Spleen (tissue), 7 donors: ENCODE results near the gene BCL10.

Experiments used
- POLR2A ChIP-seq, 3 donors: fragments of 450-650 bp; IDR thresholded peaks; one replicate each; pipeline ENCODE4 v1.5.1; 2017; ENCODE audit warnings: antibody characterized with exemption in 3 of 3, mild to moderate bottlenecking in 1 of 3
- POLR2AphosphoS5 ChIP-seq, 3 donors: sonication (generic); formaldehyde crosslinking; IDR thresholded peaks; one replicate each; pipeline ENCODE4 v1.5.1; 2017; ENCODE audit warnings: antibody characterized with exemption in 3 of 3
- TF ChIP-seq, protein P1 (sequence below), 11 experiments: fragments of 200-600 bp in 7 of 11; fragments of 450-650 bp in 4 of 11; sonication (generic) in 4 of 11; IDR thresholded peaks in 8 of 11; conservative IDR thresholded peaks in 3 of 11; 1 replicate in 7 of 11; 2 replicates in 4 of 11; pipeline versions ENCODE4 v1.4.0 to v1.8.0; 2016 to 2021; ENCODE audit warnings: antibody characterized with exemption in 11 of 11, inconsistent platforms in 4 of 11, mild to moderate bottlenecking in 1 of 11
- donor health status: DM: no; HTN: no; CAD: no; lungs with moderate emphysema.
- donor health status: DM: no; HTN: no; CAD: no.
- donor health status: DM: no; HTN: no; CAD: no.

DNA sequence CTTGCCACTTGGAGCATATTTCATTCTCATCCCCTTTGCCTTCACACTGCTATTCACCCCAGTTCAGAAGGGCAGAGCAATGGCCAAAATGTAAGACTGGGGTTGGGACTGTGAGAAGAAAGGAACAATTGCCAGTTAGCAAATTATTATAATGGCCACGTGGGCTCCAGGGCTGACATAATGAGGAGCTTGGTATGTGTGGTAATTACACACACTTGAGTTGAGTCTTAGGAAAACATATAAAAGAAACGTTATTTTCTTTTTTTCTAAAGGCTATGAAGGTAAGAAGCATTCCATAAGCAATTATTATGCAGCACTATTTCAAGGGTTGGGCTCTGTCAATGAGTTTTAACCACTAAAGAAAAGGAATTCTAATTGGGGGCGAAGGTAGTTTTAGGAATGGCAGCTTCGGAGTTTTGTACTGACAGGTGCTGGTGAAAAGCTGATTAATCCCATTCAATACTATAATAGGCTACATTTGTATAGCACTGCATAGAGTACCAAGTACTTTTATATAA lies 32.5 kb upstream of the BCL10 start:
- no peak for TF ChIP-seq POLR2A (IDR thresholded peaks at IDR 0.05)
- TF ChIP-seq, protein P1, sequence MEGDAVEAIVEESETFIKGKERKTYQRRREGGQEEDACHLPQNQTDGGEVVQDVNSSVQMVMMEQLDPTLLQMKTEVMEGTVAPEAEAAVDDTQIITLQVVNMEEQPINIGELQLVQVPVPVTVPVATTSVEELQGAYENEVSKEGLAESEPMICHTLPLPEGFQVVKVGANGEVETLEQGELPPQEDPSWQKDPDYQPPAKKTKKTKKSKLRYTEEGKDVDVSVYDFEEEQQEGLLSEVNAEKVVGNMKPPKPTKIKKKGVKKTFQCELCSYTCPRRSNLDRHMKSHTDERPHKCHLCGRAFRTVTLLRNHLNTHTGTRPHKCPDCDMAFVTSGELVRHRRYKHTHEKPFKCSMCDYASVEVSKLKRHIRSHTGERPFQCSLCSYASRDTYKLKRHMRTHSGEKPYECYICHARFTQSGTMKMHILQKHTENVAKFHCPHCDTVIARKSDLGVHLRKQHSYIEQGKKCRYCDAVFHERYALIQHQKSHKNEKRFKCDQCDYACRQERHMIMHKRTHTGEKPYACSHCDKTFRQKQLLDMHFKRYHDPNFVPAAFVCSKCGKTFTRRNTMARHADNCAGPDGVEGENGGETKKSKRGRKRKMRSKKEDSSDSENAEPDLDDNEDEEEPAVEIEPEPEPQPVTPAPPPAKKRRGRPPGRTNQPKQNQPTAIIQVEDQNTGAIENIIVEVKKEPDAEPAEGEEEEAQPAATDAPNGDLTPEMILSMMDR (IDR thresholded peaks at IDR 0.05 in 8 of 11, conservative IDR thresholded peaks at IDR 0.05 in 3 of 11) = no peak
- no peak for TF ChIP-seq POLR2AphosphoS5 (IDR thresholded peaks at IDR 0.05)
